HTR-8/SVneo (cell line): ENCODE measurements around the gene IRAK1.

Source experiments
- DNase-seq: peaks from one replicate; pipeline ENCODE4 v3.0.0; 2011; ENCODE audit warnings: low spot score, mixed read lengths; ENCODE audit not compliant: insufficient read length
- FAIRE-seq: peaks from 2 replicates; lab custom pipeline; 2011; peaks lifted over from hg19 to GRCh38; lab: Jason Lieb, UNC

IRAK1 gene

GRCh38 chrX:154043003-154043763 lies 23.5 kb upstream of the IRAK1 start:
- no peak for FAIRE-seq
- no peak for DNase-seq

- DNase-seq (no peak), FAIRE-seq (no peak)
Observed at GRCh38 chrX:154040863-154041262, 21.2 kb upstream of the IRAK1 start.

- FAIRE-seq (no peak), DNase-seq (no peak)
Observed at GRCh38 chrX:154040307-154040756, 20.6 kb upstream of the IRAK1 start.

DNA sequence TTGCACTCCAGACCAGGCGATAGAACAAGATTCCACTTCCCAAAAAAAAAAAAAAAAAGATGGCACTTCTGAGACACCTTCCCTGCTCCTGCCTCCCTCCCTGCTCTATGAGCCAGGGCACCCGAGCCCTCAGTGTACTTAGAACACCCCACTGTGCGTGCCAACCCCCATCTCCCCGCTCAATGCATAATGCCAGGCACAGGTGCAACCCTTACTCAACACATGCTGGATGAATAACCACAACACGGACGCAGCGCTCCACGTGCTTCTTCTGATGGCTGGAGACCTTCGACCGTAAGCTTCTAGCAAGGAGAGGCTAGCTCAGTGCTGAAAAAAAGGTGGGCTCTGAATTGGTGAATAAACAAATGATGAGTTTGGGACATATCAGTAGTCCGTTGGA lies 19.9 kb upstream of the IRAK1 start:
- FAIRE-seq: no peak
- no peak for DNase-seq

DNA sequence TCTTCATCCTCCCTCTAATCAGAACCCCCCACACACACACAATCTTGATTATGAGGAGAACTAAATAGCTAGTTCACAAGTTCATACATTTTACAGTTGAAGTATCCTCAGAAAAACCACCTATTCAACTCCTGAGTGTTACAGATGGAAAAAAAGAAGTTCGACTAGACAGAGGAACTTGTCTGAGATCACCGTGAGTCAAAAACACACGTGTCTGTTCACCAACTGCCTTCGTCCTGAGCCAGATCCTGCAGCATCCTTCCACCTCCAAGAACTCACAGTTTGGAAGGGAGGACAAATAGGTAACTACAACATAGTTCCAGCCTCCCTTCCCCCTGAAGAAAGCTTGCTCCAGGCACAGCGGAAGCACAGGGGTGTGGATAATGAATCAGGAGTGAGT lies 19.0 kb upstream of the IRAK1 start:
- no peak for FAIRE-seq
- DNase-seq: no peak

DNA sequence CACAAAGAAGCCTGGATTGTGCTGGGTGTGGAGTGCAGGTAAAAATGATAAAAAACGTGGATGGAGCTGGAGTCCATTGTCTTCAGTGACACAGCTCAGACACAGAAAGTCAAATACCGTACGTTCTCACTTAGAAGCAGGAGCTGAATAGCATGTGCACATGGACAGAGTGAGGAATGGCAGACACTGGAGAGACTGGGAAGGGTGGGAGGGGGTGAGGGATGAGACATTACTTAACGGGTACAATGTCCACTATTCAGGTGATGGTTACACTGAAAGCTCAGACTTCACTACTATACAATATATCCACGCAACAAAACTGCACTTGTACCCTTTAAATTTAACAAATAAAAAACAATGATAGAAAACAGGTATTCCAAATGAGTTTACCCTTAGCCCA lies 18.1 kb upstream of the IRAK1 start:
- no peak for DNase-seq
- no peak for FAIRE-seq

DNA sequence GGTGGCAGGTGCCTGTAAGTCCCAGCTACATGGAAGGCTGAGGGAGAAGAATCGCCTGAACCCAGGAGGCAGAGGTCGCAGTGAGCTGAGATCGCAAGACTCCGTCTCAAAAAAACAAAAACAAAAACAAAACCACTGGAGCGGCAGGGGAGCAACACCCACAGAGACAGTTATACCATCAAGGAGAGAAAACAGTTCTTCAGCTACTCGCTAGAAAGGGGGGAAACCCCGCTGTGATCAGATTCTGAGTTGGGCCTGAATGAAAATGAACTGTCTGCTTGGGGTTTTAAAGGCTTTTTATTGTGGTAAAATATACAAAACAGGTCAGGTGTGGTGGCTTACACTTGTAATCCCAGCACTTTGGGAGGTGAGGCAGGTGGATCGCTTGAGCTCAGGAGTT lies 16.8 kb upstream of the IRAK1 start:
- no peak for DNase-seq

GRCh38 chrX:154033848-154034247 lies 14.1 kb upstream of the IRAK1 start:
- no peak for DNase-seq
- FAIRE-seq: no peak

More for the DNA sequence above, 16.8 kb upstream of the IRAK1 start:
- FAIRE-seq: no peak

- DNase-seq (no peak), FAIRE-seq (no peak)
Observed at GRCh38 chrX:154032653-154033052, 13.0 kb upstream of the IRAK1 start.

- no peak for FAIRE-seq
- no peak for DNase-seq
Observed at GRCh38 chrX:154032160-154032559, 12.5 kb upstream of the IRAK1 start.

DNA sequence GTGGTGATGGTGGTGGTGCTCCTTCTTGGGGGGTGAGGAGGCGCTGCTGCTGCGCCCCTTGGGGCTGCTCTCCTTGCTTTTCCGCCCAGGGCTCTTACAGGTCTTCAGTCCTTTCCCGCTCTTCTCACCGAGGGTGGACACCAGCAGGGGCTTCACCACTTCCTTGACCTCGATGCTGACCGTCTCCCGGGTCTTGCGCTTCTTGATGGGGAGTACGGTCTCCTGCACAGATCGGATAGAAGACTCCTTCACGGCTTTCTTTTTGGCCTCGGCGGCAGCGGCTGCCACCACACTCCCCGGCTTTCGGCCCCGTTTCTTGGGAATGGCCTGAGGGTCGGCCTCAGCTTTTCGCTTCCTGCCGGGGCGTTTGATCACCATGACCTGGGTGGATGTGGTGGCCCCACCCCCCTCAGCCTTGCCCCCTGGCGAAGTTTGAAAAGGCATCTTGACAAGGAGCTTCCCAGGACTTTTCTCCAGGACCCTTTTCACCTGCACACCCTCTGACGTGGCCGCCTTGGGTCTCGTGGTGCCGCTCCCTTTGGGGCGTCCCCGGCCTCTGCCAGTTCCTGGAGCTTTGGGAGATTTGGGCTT lies 11.1 kb upstream of the IRAK1 start:
- DNase-seq (no peak), FAIRE-seq (no peak)

DNA sequence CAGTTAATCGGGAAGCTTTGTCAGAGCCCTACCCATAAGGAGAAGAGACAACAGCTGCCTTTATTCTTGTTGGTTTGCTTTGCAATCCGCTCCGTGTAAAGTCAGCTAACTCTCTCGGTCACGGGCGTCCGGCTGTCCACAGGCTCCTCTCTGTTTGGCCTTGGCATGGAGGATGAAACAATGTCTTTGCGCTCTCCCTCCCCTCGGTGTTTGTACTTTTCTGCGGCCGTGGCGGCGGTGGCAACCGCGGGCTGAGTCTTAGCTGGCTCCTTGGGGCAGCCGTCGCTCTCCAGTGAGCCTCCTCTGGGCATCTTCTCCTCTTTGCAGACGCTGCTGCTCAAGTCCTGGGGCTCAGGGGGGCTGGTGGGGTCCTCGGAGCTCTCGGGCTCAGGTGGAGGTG lies 10.6 kb upstream of the IRAK1 start:
- FAIRE-seq (no peak), DNase-seq (no peak)

DNA sequence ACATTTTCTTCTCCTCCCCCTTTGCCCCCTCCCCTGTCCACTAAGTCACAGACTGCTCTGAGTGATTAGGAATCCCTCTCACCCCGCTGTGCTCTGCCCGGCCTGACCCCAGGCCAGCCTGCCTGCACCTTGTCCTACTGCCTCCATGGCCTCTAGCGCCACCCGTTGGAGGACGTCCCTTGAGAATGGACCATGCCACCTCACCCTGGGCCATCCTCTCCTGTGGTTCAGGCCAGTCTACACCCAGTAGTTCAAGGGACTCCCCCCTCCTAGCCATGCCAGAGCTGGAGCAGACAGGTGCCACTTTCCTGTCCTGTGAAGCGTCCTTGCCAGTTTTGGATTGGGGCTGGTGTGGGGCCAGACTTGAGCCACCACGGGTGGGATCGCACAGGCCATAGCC lies 9.7 kb upstream of the IRAK1 start:
- DNase-seq (no peak), FAIRE-seq (no peak)

GRCh38 chrX:154028502-154029184 lies 8.9 kb upstream of the IRAK1 start:
- FAIRE-seq (no peak), DNase-seq (no peak)

DNA sequence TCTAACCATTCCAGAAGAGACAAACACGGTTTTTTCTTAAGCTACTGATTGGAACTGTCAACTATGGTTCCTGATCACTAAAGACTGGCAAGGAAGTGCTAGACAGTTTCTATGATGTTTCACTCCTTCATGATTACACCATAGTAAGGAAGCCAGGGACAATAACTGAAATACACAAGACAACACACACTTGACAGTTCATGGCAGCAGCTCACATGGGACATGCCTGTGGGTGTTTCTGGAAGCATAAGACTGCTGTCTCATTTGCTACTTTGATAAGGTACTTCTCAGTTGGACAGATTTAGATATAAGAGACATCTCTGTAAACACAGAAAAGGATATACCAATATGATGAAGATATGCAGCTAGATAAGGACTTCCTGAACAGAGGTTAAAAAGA lies 8.3 kb upstream of the IRAK1 start:
- FAIRE-seq (no peak), DNase-seq (no peak)

GRCh38 chrX:154027022-154027402 lies 7.3 kb upstream of the IRAK1 start:
- no peak for FAIRE-seq

GRCh38 chrX:154026136-154027021 lies 6.7 kb upstream of the IRAK1 start:
- FAIRE-seq: no peak

More at GRCh38 chrX:154027022-154027402, 7.3 kb upstream of the IRAK1 start:
- no peak for DNase-seq

GRCh38 chrX:154025230-154025629 lies 5.5 kb upstream of the IRAK1 start:
- FAIRE-seq (no peak), DNase-seq (no peak)

More at GRCh38 chrX:154026136-154027021, 6.7 kb upstream of the IRAK1 start:
- DNase-seq: no peak

- no peak for FAIRE-seq
Observed at GRCh38 chrX:154024271-154024670, 4.6 kb upstream of the IRAK1 start.

DNA sequence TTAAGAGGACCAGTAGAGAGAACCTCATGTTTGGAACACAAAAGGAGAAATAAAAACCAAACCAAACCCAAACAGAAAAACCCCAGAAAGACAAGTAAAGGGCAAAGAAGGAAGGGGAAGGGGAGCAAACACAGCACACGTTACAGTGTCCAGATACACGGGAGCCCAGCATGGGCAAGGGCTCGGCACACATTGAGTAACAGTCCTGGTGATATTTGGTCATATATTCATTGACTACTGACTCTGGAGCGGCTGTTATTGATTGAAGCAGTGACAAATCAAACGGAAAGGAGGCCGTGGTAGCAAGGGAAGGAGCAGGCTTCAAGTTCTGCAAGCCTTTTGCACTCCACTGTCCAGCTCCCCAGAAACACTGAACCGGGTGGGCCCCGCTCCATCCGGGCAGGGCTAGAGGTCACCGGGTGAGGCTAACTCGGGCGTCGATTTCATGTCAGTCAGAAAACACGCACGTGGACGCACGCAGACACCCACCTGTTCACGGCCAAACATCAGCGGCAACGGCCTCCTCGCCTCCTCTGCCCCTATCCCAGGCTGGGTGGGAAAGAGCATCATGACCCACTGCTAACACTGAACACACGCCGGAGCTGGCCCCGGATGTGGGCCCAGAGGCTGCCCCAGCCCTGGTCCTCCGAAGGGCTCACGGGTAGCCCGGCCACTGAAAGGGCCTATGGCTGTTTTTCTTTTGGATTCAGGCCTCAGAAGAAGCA lies 3.7 kb upstream of the IRAK1 start:
- FAIRE-seq (no peak), DNase-seq (no peak)

More at GRCh38 chrX:154024271-154024670, 4.6 kb upstream of the IRAK1 start:
- no peak for DNase-seq
